ENCODE measurements around the gene PFN3.
"Not testable (repeated sequence)": the region's sequence is repeated elsewhere in the genome, so short reads cannot be mapped to it uniquely, and the experiment has no call there.

PFN3 gene

DNA sequence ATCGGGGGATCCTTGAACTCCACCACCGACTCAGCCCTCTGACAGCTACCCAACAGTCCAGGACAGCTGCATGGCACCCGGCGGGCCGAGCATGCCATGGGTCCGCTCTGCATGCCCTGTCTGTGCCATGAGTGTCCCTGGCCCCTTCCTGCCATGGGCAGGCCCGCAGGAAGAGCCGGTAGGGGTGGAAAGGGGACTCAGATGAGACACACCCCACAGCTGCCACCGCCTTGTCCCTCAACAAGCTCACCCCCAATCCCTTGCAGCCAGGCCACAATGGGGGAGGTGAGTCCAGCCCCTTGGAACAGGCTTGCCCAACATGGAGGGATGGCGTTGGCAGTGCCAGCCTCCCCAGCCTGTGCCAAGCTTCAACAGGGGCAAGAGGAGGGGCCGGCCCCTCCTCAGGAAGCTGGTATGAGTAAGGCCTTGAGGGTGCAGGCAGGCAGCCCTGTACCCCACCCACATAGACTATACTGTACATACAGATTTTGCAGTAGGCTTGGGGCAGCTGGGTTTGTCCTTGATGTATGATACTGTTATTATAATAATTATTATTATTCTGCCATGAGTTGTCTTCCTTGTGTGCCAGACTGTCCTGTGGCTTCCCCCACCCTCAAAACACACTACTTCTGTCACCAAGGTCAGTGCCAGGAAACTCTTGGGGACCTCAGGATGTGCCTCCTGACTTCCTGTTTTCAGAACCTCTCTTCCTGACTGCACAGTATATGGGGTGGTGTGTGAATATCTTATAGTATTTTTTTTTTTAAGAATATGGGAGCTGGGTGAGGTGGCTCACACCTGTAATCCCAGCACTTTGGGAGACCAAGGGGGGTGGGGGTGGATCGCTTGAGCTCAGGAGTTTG lies 28.2 kb downstream of the PFN3 start:
- no peak for DNase-seq

DNA sequence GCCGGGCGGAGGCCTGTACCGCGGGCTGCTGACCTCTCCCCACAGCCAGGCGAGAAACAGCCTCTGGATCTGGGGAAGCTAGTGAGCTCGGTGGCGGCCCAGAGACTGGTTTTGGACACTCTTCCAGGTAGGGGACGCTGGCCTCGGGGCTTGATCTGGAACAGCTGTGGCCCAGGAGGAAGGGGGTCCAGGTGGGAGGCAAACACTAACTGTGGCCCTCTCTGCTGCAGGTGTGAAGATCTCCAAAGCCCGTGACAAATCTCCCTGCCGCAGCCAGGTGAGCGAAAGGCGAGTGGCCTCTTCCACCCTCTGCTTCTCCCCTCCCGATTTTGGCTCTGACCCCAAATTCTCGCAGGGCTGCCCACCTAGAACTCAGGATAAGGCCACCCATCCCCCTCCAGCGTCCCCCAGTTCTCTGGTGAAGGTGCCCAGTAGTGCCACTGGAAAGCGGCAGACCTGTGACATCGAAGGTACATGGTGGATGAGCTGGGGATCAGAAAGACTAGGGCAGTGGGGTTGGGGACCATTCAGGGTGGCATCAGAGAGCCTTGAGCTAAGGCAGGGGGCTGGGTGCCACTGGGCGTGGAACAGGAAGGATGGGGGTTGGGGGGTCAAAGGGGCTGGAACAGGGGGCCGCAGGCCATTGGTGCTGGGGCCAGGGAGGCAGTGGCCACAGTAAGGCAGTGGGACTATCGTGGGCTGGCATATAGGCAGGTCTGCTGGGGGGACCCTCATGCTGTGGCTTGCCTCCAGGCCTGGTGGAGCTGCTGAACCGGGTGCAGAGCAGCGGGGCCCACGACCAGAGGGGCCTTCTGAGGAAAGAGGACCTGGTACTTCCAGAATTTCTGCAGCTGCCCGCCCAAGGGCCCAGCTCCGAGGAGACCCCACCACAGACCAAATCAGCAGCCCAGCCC lies 29.1 kb downstream of the PFN3 start:
- no peak for DNase-seq

DNA sequence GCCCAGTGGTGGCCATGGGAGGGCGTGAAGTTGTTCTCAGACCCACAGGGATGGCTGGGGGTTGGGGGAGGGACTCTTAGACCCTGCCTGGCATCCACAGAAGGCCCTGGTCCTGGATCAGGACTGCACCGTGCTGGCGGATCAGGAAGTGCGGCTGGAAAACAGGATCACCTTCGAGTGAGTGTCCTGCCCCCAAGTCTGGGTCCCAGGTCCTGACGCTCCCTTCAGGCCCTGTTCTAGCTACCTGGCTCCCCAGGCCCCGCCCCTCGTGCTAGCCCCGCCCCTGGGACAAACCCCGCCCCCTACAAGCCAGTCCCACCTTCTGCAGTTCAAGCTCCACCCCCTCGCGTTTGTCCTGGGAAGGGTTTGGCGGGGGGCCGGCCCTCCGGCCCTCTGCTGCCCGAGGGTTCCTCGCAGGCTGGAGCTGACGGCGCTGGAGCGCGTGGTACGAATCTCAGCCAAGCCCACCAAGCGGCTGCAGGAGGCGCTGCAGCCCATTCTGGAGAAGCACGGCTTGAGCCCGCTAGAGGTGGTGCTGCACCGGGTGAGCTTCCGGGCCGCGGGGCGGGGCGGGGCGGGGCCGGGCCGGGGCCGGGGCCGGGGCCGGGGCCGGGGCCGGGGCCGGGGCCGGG lies 29.9 kb downstream of the PFN3 start:
- no peak for DNase-seq

DNA sequence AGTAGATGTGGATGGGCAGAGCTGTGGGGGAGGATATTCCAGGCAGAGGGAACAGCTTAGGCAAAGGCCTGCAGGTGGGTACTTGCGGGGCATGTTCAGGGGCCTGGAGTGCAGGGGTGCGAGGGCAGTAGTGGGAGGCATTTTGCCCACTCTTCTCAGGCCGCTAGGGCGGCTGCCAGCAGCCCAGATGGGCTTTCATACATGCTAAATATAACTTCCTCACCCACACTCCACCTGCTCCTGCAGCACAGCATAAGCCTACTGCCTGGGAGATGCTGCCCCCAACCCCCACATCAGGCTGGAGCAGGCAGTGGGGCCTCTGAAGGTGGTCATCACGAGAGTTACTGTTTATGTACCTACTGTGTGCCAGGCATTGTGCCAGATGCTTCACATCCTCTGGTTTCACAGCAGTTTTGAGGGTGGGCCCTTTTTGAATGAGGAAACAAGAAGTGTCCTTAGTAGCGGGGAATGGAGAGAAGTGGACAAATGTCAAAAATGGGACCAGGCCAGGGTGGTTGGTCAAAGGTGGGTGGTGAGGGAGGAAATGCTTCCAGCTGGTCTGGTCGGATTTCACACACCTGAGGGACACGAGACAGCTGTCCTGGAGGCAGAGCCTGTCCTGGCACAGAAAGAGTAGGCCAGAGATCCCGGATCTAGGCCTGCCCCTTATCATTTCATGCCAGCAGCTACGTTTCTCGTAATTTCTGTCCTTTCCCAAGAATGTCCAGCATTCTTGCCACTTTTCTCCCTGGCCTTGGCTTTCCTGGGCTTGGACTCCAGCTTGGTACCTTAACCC lies 30.6 kb downstream of the PFN3 start:
- no peak for DNase-seq

DNA sequence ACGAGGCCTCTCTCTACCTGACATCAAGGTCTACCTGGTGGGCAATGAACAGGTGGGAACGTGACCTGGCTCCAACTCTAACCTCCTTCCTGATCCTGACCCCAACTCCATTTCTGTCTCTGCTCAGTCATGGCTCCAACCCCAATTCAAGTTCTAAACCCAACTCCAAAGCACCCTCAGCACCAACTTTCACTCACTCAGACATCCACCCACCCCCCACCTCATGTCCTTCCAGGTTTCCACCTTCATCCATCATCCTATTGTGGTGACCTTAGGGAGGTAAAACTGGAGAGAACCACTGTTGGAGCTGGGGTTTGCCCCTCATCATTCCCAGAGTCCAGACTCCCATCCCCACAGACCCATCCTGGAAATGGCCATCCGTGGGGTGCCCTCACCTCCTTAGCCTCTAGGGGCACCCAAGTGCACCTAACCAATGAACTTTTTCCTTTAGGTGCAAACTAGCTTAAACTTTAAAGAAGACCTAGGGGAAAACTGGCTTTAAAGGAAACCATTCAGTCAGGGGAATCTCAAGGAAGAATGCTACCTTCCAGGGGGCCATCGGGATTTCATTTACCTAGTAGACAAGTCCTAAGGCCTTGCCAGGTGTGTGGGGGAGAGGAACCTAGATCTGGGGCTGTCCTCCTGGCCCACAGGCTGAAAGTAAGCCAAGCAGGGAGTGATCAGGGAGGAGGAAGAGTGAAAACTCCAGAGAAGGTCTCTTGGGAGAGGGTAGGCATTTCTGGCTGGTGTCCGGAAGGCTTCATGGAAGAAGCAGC lies 31.4 kb downstream of the PFN3 start:
- peak in 1 of 2 experiments; percentile 15 for DNase-seq

DNA sequence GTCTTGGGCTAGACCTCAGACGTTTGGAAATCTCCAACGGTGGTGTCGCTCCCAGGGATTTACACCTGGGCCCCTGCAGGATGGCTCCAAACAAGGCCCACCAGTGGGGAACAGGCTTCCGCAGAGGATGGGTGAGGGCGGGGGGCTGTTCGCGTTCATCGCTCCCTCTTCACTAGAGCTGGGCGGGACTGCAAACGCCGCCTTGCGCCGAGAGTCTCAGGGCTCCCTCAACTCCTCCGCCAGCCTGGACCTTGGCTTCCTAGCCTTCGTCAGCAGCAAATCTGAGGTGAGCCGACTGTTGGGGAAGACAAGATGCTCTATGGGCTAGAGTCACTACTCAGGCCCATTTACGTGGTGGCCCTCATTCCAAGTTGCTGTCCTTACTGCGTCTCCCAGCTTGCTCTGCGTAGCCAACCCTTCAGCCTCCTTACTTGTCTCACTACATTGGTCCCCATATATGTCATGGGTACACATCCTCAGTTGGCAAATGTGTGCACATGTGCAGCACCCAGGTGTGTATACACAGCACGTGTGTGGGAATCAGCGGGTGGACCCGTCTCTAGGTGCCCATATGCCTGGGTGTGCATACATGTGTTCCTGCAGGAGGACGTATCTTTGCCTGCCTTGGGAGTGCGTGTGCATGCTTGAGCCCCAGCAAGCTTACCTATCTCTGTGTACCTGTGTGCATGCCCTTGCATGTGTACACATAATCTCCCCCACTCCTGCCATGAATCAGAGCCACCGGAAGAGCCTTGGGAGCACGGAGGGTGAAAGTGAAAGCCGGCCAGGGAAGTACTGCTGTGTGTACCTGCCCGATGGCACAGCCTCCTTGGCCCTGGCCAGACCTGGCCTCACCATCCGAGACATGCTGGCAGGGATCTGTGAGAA lies 32.2 kb downstream of the PFN3 start:
- DNase-seq: no peak

DNA sequence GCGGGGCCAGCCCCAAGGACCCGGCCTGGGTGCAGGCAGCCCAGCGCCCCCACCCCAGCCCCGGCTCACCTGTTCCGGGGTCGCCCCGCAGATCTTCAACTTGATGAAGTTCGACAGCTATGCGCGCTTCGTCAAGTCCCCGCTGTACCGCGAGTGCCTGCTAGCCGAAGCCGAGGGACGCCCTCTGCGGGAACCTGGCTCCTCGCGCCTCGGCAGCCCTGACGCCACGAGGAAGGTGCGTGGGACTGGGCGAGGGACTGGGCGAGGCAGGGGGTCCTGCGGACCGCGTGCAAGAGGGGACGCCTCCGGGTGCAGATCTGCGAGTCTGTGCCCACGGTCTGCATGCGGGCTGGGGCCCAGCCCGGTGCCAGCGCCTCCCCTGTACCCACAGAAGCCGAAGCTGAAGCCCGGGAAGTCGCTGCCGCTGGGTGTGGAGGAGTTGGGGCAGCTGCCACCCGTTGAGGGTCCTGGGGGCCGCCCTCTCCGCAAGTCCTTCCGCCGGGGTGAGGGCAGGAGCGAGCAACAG lies 33.1 kb downstream of the PFN3 start:
- DNase-seq: no peak

DNA sequence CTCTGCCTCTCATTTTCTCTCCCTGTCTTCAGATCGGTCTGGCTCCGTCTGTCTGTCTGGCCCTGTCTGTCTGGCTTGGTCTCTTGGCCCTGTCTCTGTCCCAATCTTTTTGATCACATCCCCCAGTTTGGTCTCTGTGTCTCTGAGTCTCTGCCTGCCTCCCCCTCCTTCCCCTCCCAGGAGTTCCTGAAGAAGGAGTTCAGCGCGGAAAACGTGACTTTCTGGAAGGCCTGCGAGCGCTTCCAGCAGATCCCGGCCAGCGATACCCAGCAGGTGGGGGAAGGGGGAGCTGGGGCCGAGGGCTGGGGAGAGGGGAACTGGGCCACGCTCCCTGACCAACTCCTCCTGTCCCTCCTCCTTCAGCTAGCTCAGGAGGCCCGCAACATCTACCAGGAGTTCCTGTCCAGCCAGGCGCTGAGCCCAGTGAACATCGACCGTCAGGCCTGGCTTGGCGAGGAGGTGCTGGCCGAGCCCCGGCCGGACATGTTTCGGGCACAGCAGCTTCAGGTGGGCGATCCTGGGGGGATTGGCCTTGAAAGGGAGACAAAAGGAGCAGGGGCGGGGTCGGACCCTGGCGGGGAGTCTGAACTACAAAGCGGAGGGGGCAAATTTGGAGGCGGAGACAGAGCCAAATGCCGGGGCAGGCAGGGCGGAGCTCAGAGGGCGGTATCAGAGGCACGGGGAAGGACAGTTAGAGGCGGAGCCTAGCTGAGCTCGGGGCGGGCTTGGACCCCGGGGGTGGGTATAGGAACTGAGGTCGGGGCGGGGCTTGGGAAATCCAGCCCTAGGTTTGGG lies 33.7 kb downstream of the PFN3 start:
- no peak for DNase-seq

DNA sequence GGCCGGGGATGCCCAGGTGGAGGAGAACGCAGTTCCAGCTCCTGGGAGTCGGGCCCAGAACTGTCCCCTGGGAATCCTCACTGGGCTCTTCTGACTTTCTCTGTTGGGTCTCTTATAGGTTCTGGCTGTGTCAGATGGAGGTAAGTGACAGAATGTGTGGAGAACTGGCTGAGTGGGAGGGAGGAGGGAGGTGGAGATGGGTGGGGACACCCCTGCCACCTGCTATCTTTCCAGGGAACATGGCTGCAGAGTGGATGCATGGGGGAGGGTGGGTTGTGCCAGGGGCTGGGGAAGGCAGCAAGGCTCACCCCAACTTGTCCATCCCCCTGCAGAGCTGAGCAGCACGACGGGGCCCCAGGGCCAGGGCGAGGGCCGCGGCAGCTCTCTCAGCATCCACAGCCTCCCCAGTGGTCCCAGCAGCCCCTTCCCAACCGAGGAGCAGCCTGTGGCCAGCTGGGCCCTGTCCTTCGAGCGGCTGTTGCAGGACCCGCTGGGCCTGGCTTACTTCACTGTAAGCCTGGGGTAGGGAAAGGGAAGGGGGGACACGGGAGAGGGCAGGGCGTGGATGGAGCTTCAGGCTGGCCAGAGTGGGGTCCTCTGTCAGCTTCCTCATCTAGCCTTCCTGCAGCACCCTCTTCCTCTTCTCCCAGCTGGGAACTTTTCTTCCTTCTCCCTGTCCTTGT lies 34.5 kb downstream of the PFN3 start:
- DNase-seq: no peak

DNA sequence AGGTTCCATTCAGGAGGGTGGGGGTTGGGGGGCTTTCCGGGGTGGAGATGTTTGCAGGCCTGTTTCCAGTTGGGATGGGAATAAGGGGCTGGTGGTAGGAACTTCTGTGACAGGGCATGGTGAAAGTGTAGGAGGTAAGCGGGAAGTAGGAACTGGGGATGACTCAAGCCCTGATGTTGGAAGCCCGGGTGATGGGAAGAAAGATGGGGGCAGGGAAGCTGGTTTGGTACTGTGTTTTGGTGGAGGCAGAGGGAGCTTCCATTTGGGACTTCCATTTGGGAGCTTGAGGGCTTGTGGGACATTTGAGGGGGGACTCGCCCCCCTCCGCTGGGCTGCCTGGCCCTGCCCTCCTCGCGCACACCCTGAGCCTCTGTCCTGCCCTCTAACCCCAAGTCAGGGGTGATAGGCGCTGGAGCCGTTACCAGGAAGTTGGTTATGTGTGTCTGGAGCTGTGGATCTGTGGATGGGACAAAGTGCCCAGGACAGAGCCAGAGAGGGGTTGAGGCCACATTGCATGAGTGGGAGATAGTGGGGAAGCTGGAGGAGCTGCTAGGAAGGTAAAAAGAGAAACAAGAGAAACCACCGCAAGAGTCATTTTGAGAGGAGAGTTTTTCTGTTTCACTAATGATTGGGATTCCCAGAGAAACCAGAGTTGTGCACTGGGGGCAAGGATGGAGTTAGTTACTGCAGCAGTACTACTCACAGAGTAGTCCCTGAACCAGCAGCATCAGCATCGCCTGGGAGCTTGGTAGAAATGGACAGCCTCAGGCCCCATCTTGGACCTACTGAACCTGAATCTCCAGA lies 36.1 kb downstream of the PFN3 start:
- no peak for DNase-seq

DNA sequence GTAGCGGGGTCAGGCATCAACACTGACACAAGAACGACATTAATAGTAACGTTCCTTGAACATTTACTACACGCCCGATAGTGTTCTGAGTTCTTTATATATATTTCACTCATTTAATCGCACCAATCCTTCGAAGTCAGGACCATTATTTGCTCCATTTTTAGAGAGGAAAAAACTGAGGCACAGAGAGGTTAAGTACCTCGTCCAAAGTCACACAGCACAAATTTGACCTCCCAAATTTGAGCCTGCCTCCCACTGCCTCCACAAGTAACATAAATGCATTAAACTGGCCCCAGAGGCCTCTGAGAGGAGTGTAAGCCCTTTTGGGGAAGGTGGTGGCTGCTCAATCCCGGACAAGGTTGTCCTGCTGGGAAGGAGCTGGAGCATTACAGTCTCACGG lies 36.9 kb downstream of the PFN3 start:
- no peak for DNase-seq

DNA sequence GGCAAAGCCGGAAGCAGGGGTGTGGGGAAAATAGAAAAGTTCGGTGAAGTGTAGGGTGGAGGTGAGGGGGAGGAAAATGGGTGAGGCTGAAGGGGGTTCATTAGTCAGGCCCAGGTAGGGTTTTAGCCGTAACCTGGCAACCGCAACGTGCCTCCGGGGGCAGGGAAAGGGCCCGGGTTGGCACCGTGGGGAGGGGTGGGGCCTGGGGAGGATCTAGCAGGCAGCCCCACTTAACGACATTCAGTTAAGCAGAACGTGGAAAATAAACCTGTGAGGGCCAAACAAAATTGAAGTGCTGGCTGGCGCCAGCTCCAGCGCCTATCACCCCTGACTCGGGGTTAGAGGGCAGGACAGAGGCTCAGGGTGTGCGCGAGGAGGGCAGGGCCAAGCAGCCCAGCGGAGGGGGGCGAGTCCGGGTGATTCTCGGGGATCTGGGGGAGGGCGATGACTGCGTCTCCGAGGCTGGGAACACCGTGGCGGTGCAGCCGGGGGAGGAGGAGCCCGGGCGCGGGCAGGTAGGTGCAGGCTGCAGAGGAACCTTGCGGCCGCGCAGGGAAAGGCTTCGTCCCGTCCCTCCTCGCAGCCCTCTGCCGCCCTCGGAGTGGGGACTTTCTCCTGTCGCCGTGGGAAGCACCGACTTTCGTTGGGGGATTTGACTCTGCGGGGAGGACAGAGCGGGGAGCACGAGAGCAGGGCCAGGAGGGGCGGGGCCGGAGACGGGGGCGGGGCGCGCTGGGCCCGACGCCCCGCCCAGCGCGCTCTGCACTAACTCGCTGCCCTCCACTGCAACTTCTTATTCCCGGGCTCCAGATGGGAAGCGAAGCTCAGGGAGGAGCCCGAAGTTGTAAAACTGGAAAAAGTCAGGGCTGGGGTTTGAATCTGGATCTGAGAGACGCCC lies 37.6 kb downstream of the PFN3 start:
- no peak for DNase-seq

DNA sequence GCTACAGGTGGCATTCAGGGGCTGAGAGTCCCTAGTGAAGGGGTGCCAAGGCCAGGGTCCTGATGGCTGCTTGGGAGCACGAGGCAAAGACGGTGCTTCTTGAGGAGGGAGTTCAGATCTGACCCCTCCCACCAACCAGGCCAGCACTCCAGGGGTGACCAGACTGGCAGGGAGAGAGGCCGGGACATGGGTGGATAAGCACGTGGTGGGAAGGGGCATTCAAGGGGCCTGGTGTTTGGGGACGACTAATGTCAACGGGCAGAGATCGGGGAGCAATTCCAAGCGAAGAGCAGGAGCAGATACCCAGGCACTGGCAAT lies 38.2 kb downstream of the PFN3 start:
- DNase-seq: no peak

DNA sequence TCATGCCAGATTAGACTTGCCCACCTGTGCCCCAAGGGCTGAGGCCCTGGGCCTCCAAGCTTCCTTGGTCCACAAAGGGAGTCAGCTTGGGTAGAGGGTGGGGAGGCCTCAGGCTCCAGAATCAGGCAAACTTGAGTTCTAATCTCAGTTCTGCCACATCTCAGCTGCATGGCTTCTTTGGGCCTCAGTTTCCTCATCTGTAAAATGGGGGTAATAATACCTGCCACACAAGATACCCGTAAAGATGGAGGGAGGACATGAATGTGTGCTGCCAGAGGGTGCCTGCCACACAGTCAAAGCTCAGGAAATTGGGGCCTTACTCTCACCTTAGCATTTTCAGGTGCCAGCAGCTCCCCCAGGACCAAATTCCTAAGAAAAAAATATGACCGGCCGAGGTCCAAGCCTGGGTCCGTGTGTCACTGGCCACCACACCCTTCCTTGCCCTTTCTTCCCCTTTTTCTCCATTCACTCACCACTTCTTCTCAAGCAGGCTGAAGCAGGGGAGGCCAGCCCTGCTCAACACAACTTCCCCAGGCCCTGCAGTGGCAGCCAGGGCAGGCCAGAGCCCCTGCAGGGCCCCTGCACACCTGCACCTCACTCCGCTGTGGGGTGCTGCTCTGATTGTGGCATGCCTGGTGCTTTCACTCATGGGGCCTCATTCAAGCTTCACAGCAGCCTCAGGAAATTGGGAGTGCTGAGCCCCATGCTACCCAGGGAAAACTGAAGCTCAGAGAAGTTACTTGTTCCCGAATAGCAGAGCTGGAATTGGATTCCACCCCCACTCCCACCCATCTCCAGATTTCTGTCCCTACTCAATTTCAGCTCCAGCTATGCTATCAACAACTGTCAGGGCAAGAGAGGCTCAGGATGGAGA lies 38.8 kb downstream of the PFN3 start:
- no peak for DNase-seq

DNA sequence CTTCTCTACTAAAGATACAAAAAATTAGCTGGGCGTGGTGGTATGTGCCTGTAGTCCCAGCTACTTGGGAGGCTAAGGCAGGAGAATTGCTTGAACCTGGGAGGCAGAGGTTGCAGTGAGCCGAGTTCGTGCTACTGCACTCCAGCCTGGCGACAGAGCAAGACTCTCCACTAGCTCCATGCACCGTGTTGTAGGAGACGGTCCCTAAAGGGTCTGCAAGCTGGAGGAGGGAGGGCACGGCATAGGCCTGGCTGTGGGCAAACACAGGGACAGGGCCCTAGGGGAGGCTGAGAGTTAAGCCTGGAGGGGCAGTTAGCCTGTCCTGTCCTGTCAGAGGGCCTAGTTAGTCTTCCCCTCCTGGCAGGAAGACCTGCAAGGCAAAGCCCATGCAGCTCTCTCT lies 39.7 kb downstream of the PFN3 start:
- not testable (repeated sequence) for DNase-seq

DNA sequence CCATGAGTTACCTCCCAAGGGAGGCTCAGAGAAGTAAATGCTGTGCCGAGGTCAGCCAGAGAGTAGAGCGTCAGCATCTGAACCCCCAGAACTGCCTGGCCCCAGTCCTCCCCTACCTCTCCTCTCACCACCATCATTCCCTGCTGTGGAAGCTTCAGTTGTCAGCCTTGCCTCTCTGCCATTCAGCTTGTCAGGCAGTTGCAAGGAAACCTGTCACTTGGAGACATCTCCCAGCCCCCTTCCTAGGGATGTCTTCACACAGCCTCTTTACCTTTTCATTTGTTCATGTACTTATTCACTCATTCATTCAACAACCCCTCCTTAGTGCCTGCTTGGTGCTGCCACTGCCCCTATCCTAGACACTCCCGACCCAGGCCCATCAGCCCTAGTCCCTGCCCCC lies 40.6 kb downstream of the PFN3 start:
- DNase-seq: no peak
